ENCODE data around the gene ZNF319.

ZNF319 gene

DNA sequence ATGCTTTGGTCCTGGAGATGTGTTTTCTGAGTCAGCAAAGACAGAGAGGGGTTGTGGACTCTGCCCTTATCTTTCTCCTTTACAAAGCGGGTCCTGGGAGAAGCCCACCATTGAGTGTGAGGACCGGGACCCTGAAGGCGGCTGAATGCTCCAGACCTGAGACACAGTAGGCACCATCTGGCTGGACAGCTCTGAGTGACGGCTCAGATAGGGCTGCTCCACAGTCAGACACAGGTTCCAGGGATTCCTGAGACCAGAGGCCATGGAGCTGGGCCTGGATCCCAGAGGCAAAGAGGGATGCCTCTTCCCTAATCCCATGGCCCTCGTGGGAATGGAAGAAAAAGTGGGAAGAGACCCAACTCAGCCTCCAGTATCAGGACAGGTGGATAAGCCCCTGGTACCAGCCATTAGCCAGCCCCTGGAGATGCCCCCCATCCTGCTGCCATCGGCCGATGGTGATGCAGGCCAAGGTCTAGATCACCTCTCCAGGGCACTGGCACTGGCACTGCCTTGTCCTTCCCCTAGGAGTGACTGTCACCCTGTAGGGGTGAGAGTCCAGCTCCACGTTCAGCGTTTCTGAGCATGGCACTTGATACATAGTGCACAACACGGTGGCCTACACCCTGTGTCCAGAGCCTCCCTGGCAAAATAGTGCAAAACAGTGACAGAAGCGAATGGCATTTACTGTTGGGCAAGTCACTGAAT lies 29.8 kb upstream of the ZNF319 start:
- TF ChIP-seq, protein P1, sequence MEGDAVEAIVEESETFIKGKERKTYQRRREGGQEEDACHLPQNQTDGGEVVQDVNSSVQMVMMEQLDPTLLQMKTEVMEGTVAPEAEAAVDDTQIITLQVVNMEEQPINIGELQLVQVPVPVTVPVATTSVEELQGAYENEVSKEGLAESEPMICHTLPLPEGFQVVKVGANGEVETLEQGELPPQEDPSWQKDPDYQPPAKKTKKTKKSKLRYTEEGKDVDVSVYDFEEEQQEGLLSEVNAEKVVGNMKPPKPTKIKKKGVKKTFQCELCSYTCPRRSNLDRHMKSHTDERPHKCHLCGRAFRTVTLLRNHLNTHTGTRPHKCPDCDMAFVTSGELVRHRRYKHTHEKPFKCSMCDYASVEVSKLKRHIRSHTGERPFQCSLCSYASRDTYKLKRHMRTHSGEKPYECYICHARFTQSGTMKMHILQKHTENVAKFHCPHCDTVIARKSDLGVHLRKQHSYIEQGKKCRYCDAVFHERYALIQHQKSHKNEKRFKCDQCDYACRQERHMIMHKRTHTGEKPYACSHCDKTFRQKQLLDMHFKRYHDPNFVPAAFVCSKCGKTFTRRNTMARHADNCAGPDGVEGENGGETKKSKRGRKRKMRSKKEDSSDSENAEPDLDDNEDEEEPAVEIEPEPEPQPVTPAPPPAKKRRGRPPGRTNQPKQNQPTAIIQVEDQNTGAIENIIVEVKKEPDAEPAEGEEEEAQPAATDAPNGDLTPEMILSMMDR (IDR thresholded peaks at IDR 0.05) = no peak
- no peak overlapping the region for H3K4me3 ChIP-seq
- no peak for DNase-seq (ENCODE audit: low spot score)
- H3K27ac ChIP-seq = no peak overlapping the region

GRCh38 chr16:58029410-58029809 lies 28.9 kb upstream of the ZNF319 start:
- TF ChIP-seq, protein P1 (IDR thresholded peaks at IDR 0.05) = no peak
- H3K27ac ChIP-seq = no peak overlapping the region
- no peak for DNase-seq (ENCODE audit: low spot score)

DNA sequence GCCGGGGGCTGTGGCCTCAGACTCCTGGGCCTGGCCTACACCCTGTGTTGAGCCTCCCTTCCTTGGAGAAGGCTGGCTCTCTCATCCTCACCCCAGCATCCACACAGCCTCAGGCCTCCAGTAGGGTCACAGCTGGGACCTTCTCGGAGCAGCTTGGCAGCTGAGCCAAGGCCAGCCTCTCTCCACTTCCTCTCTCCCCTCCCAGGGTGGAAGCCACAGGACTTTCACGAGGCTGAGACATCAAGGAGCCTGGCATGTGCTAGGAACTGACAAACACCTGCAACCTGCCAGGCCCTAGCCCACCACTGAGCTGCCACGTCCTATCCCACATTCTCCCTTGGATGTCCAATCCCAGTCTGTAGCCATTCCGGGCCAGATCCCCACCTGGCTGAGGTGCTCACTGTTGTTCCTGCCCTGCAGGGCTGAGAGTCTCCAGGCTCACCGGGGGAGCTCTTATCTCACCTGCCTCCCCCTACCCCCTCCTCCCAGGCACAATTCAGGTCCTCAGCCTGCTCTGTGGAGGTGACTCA lies 28.1 kb upstream of the ZNF319 start:
- H3K27ac ChIP-seq = no peak overlapping the region
- DNase-seq (ENCODE audit: low spot score) = no peak
- H3K4me3 ChIP-seq = no peak overlapping the region
- TF ChIP-seq, protein P1 (IDR thresholded peaks at IDR 0.05) = no peak

More at GRCh38 chr16:58029410-58029809, 28.9 kb upstream of the ZNF319 start:
- H3K4me3 ChIP-seq = no peak overlapping the region

GRCh38 chr16:58027916-58028455 lies 27.5 kb upstream of the ZNF319 start:
- no peak for DNase-seq (ENCODE audit: low spot score)
- Histone ChIP-seq H3K4me3 (peak overlapping the region; percentile 75), H3K27ac (peak overlapping the region in 1 of 2 donors; percentile 27)
- TF ChIP-seq, protein P1 (IDR thresholded peaks at IDR 0.05) = no peak

DNA sequence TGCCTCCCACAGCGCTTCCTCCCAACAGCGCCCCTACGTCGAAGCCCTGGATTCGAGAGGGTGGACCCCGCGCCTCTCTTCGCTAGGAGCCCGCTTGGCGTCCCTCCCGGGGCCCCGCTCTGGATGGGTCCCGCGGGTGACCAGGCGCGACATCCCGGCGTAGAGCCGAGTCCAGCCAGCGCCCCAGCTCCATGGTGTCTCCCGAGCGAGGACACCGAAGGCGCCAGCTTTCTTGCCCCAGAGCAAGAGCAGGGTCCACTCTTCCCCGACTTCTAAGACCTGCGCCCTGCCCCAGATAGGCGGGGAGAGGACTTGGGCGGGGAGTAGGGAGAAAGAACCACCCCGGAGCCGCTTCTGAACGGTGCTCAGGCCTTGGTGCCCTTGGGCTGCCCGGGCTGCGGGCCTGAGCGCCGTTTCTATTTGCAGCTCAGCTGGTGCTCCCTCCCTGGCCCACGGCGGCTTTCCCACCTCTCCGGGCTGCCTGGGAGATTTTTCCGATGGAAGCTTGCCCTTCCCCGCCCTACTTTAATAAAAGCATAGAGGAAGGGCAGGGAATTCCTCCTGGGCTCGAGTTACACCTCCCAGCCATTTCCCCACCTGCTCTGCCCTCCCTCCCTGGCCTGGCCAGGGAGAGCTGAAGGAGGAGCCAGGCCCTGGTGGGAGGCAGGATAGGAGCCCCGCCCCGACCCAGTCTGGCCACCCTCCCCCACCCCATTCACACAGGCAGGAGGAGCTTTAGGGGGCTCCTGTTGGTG lies 26.9 kb upstream of the ZNF319 start:
- DNase-seq (ENCODE audit: low spot score) = no peak
- TF ChIP-seq, protein P1 (IDR thresholded peaks at IDR 0.05) = no peak

DNA sequence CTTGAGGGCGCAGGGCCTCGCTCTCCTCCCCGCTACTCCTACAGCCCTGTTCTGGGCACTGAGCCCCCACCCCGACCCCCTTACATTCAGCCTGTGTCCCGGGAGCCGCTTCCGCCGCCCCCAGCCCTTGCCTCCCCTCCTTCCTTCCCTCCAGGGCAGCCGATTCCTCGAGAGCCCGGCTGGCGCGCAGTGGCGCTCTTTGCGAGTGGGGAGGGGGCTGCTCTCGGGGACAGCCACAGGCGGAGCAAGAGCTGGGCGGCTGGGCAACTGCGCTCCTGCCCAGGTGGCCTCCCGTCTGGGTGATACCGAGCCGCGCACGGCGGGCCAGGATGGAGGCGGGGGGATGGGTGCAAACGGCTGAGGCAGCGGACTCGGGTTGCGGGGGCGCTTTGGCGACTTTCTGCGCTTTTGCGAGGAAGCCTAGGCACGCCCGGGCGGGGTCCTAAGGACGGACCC lies 26.3 kb upstream of the ZNF319 start:
- Histone ChIP-seq H3K4me3 (peak overlapping the region; percentile 75), H3K27ac (peak overlapping the region in 1 of 2 donors; percentile 85)
- no peak for DNase-seq (ENCODE audit: low spot score)
- TF ChIP-seq, protein P1 (IDR thresholded peaks at IDR 0.05) = no peak

More for the DNA sequence above, 26.9 kb upstream of the ZNF319 start:
- peak overlapping the region in 1 of 2 donors; percentile 27 for H3K27ac ChIP-seq
- H3K4me3 ChIP-seq = peak overlapping the region; percentile 75
